ENCODE data around the gene DLX2.

Gene DLX2

GRCh38 chr2:172113617-172114016 is 10.9 kb upstream of the DLX2 start:
- TF ChIP-seq GATA2 (IDR thresholded peaks at IDR 0.05; ENCODE audit: low read depth, low read length): no peak
- no peak for TF ChIP-seq GATA3 (IDR thresholded peaks at IDR 0.05; ENCODE audit: low read depth, low read length)

- no peak for TF ChIP-seq GATA3 (IDR thresholded peaks at IDR 0.05; ENCODE audit: low read depth, low read length)
- TF ChIP-seq GATA2 (IDR thresholded peaks at IDR 0.05; ENCODE audit: low read depth, low read length): no peak
Observed at GRCh38 chr2:172109988-172110811, 7.5 kb upstream of the DLX2 start.

GRCh38 chr2:172109256-172109987 is 6.7 kb upstream of the DLX2 start:
- TF ChIP-seq GATA2 (IDR thresholded peaks at IDR 0.05; ENCODE audit: low read depth, low read length): no peak
- no peak for TF ChIP-seq GATA3 (IDR thresholded peaks at IDR 0.05; ENCODE audit: low read depth, low read length)

GRCh38 chr2:172108587-172108930 is 5.9 kb upstream of the DLX2 start:
- TF ChIP-seq GATA3 (IDR thresholded peaks at IDR 0.05; ENCODE audit: low read depth, low read length) (no peak), GATA2 (IDR thresholded peaks at IDR 0.05; ENCODE audit: low read depth, low read length) (no peak)

GRCh38 chr2:172107690-172108586 is 5.2 kb upstream of the DLX2 start:
- TF ChIP-seq GATA3 (IDR thresholded peaks at IDR 0.05; ENCODE audit: low read depth, low read length) (no peak), GATA2 (IDR thresholded peaks at IDR 0.05; ENCODE audit: low read depth, low read length) (no peak)

GRCh38 chr2:172106108-172106961 is 3.6 kb upstream of the DLX2 start:
- TF ChIP-seq GATA2 (IDR thresholded peaks at IDR 0.05; ENCODE audit: low read depth, low read length): no peak
- no peak for TF ChIP-seq GATA3 (IDR thresholded peaks at IDR 0.05; ENCODE audit: low read depth, low read length)

GRCh38 chr2:172105471-172106107 is 2.9 kb upstream of the DLX2 start:
- TF ChIP-seq GATA3 (IDR thresholded peaks at IDR 0.05; ENCODE audit: low read depth, low read length) (no peak), GATA2 (IDR thresholded peaks at IDR 0.05; ENCODE audit: low read depth, low read length) (no peak)

GRCh38 chr2:172103471-172104272 is 972 bp upstream of the DLX2 start:
- TF ChIP-seq GATA2 (IDR thresholded peaks at IDR 0.05; ENCODE audit: low read depth, low read length) (no peak), GATA3 (IDR thresholded peaks at IDR 0.05; ENCODE audit: low read depth, low read length) (no peak)

GRCh38 chr2:172101821-172102390 is 794 bp downstream of the DLX2 start:
- TF ChIP-seq GATA3 (IDR thresholded peaks at IDR 0.05; ENCODE audit: low read depth, low read length) (no peak), GATA2 (IDR thresholded peaks at IDR 0.05; ENCODE audit: low read depth, low read length) (no peak)

- TF ChIP-seq GATA2 (IDR thresholded peaks at IDR 0.05; ENCODE audit: low read depth, low read length): no peak
- no peak for TF ChIP-seq GATA3 (IDR thresholded peaks at IDR 0.05; ENCODE audit: low read depth, low read length)
Observed at GRCh38 chr2:172100935-172101820, 1.5 kb downstream of the DLX2 start.

Measured in SH-SY5Y (cell line).